SK-N-SH (cell line): ENCODE results near the gene RAB38. TPM values are rescaled to one million over a fixed set of nuclear protein-coding genes. Genes with fewer than 3 reads are reported as not detected.

ENCODE experiments used
- CTCF ChIA-PET: fragments of 300-600, 350-600 bp; formaldehyde crosslinking; extraction: SDS; loops from one replicate; lab custom pipeline; 2021; lab: Yijun Ruan, JAX
- POLR2A ChIA-PET: fragments of 350-600 bp; sonication (Branson Sonifier 250); formaldehyde crosslinking; extraction: SDS; loops from one replicate; lab custom pipeline; 2020; ENCODE audit warnings: antibody characterized with exemption, inconsistent platforms; lab: Yijun Ruan, JAX
- DNase-seq: peaks from one replicate; pipeline ENCODE4 v3.0.0; 2012
- H2AFZ ChIP-seq: fragments of 200-600 bp; sonication (generic); 2 replicates; pipeline ENCODE4 v1.8.1; 2016; ENCODE audit warnings: antibody characterized with exemption, mild to moderate bottlenecking, low read depth
- H3F3A ChIP-seq: fragments of 200-600 bp; sonication (generic); replicated peaks from 2 replicates; pipeline ENCODE3; 2016; ENCODE audit warnings: antibody characterized with exemption, mild to moderate bottlenecking; ENCODE audit not compliant: insufficient read depth
- H3K27ac ChIP-seq, 2 experiments: fragments of 200-500 bp in 1 of 2; fragments of 200-600 bp in 1 of 2; sonication (Bioruptor generic) in 1 of 2; sonication (generic), shearing (Covaris generic) in 1 of 2; 2 replicates each; pipeline versions ENCODE4 v1.5.1 to v1.6.1; 2014 to 2016; ENCODE audit warnings: low read depth in 2 of 2, inconsistent platforms in 1 of 2, low read length in 1 of 2, mild to moderate bottlenecking in 1 of 2, mixed read lengths in 1 of 2
- H3K27me3 ChIP-seq: fragments of 200-600 bp; sonication (generic), shearing (Covaris generic); 2 replicates; pipeline ENCODE4 v1.6.1; 2016; ENCODE audit warnings: mixed run types; ENCODE audit not compliant: insufficient read depth
- H3K36me3 ChIP-seq, 2 experiments: fragments of 200-500 bp in 1 of 2; fragments of 200-600 bp in 1 of 2; sonication (Bioruptor generic) in 1 of 2; sonication (generic) in 1 of 2; replicated peaks in 1 of 2; 2 replicates each; pipeline versions ENCODE3 to v1.5.1; 2014 to 2016; ENCODE audit warnings: low read length in 1 of 2, mild to moderate bottlenecking in 1 of 2; ENCODE audit not compliant: insufficient read depth in 2 of 2, control insufficient read depth in 1 of 2
- H3K4me1 ChIP-seq, 2 experiments: fragments of 200-500 bp in 1 of 2; fragments of 200-600 bp in 1 of 2; sonication (Bioruptor generic) in 1 of 2; sonication (generic), shearing (Covaris generic) in 1 of 2; 2 replicates each; pipeline versions ENCODE4 v1.5.1 to v1.6.1; 2014 to 2016; ENCODE audit warnings: low read depth in 1 of 2, low read length in 1 of 2, mixed run types in 1 of 2; ENCODE audit not compliant: insufficient read depth in 2 of 2, control insufficient read depth in 1 of 2
- H3K4me2 ChIP-seq: fragments of 200-600 bp; sonication (generic), shearing (Covaris generic); 2 replicates; pipeline ENCODE4 v1.6.1; 2017; ENCODE audit warnings: mixed run types
- H3K4me3 ChIP-seq, 2 experiments: fragments of 200-500 bp in 1 of 2; fragments of 200-600 bp in 1 of 2; sonication (Bioruptor generic) in 1 of 2; sonication (generic), shearing (Covaris generic) in 1 of 2; 2 replicates each; pipeline versions ENCODE4 v1.5.1 to v1.8.1; 2014 to 2016; ENCODE audit warnings: low read depth in 2 of 2, inconsistent platforms in 1 of 2, low read length in 1 of 2, mild to moderate bottlenecking in 1 of 2, mixed read lengths in 1 of 2, moderate library complexity in 1 of 2
- H3K79me2 ChIP-seq: fragments of 200-600 bp; sonication (generic); 2 replicates; pipeline ENCODE4 v1.8.1; 2017; ENCODE audit warnings: mild to moderate bottlenecking; ENCODE audit not compliant: insufficient read depth
- H3K9ac ChIP-seq: fragments of 200-600 bp; sonication (generic); 2 replicates; pipeline ENCODE4 v1.6.1; 2017; ENCODE audit warnings: mixed run types
- H3K9me2 ChIP-seq: fragments of 200-600 bp; sonication (generic); 2 replicates; pipeline ENCODE4 v1.6.1; 2017; ENCODE audit warnings: mixed run types
- H3K9me3 ChIP-seq: fragments of 200-600 bp; sonication (generic); 2 replicates; pipeline ENCODE4 v1.6.1; 2017; ENCODE audit warnings: mixed run types, mild to moderate bottlenecking, moderate library complexity
- H4K20me1 ChIP-seq: fragments of 200-600 bp; sonication (generic); 2 replicates; pipeline ENCODE4 v1.6.1; 2017; ENCODE audit warnings: mild to moderate bottlenecking, mixed run types; ENCODE audit not compliant: insufficient read depth
- FOXJ3 ChIP-seq: sonication (generic); formaldehyde crosslinking; IDR thresholded peaks from 2 replicates; pipeline ENCODE4 v1.5.1; 2020; ENCODE audit warnings: mild to moderate bottlenecking, missing genetic modification reagents
- FOXM1 ChIP-seq: IDR thresholded peaks from 2 replicates; pipeline ENCODE4 v1.4.0; 2012; ENCODE audit warnings: low read depth, mild to moderate bottlenecking
- GATA2 ChIP-seq: sonication (generic); formaldehyde crosslinking; IDR thresholded peaks from 2 replicates; pipeline ENCODE4 v1.5.0; 2020; ENCODE audit warnings: mild to moderate bottlenecking, missing genetic modification reagents
- MEF2A ChIP-seq: IDR thresholded peaks from 2 replicates; pipeline ENCODE4 v1.4.0; 2012; ENCODE audit warnings: low read depth, borderline replicate concordance
- NFIC ChIP-seq: IDR thresholded peaks from 2 replicates; pipeline ENCODE4 v1.4.0; 2012; ENCODE audit warnings: borderline replicate concordance
- NRF1 ChIP-seq: IDR thresholded peaks from 2 replicates; pipeline ENCODE4 v1.6.1; 2012; ENCODE audit warnings: low read depth, mild to moderate bottlenecking, low read length
- POLR2AphosphoS5 ChIP-seq: IDR thresholded peaks from 2 replicates; pipeline ENCODE4 v1.6.1; 2012; ENCODE audit warnings: low read depth, low read length
- RXRA ChIP-seq: IDR thresholded peaks from 2 replicates; pipeline ENCODE4 v1.4.0; 2012; ENCODE audit warnings: low read depth, mild to moderate bottlenecking, borderline replicate concordance
- TEAD4 ChIP-seq: IDR thresholded peaks from 2 replicates; pipeline ENCODE4 v1.4.0; 2012; ENCODE audit warnings: mild to moderate bottlenecking, borderline replicate concordance; ENCODE audit not compliant: insufficient read depth
- WGBS: methylation state at CpG from one replicate; pipeline ENCODE4 v1.1.6; 2017; ENCODE audit warnings: low lambda C conversion rate; 5-methylcytosine and 5-hydroxymethylcytosine counted together
- polyA plus RNA-seq, 3 experiments: library from polyadenylated mRNA; depleted of rRNA; stranded (reverse); fragments of >200 nt; gene quantifications; 2 replicates each; pipeline ENCODE4 v1.2.3, GENCODE V29; 2012
- small RNA-seq, 7 experiments: library from RNA; depleted of rRNA; stranded (forward); fragments of <200 nt; gene quantifications; one replicate each; pipeline ENCODE3, GENCODE V24; 2012
- TF ChIP-seq, protein P1 (sequence below): IDR thresholded peaks from 2 replicates; pipeline ENCODE4 v1.4.0; 2012; ENCODE audit warnings: low read depth, borderline replicate concordance
- TF ChIP-seq, protein P2 (sequence below): fragments of 200-600 bp; sonication (generic); IDR thresholded peaks from 2 replicates; pipeline ENCODE4 v1.6.1; 2017; ENCODE audit warnings: antibody characterized with exemption, mild to moderate bottlenecking, moderate library complexity

The RAB38 gene
- polyA plus RNA-seq, 1 of the 3 experiments (the other 2 are of a cell fraction) = 0.66 TPM

DNA sequence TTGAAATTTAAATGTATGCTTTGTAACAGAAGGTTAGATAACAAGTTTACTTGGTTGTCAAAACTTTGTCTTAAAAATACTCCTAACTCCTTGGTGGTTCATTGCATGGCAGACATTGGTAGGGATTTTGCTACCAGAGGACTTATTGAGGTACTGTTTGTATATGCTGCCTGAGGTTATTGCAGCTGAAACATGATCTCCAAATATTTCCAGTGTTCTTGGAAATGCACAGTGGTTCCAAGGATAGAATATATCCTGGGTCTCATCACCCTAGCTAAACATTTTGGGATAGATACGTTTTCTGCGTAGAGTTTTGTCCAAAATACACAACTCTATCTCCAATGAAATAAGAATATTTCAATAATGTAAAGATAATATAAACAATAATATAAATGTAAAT lies 109.2 kb downstream of the RAB38 start (continued):
- TF ChIP-seq, protein P1, sequence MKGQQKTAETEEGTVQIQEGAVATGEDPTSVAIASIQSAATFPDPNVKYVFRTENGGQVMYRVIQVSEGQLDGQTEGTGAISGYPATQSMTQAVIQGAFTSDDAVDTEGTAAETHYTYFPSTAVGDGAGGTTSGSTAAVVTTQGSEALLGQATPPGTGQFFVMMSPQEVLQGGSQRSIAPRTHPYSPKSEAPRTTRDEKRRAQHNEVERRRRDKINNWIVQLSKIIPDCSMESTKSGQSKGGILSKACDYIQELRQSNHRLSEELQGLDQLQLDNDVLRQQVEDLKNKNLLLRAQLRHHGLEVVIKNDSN = no peak
- TF ChIP-seq POLR2AphosphoS5 (no peak), TEAD4 (no peak), NFIC (no peak), MEF2A (no peak), RXRA (no peak), GATA2 (no peak), FOXJ3 (no peak)
- TF ChIP-seq, all 33 proteins: peak for 0

DNA sequence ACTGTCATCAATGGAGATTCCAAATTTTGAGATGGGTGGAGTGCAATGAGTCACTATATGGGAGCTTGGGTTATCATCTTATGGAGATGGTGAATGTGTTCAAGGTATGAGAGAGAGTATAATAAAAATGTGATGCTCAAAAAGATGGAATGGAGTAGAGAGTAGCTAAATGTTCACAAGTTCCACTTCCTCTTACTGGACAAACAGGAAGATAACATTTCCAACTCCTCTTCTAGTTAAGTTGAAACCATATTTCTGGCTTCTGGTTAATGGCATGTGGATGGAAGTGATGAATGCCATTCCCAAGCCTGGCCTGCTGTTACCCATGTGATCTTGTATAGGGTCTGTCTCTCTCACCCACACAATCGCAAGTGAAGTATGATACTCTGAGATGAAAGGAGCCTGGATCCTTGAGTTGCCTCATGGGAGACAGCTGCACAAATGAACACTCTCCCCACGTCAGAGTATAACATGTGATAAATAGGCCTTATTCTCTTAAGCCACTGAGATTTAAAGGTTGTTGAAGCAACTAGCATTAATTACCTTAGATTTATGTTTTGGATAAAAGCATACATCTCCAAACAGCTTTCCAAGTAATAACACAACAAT lies 111.0 kb downstream of the RAB38 start:
- Histone ChIP-seq H3K9me3 (no peaks in the 10 kb centered on the region), H3K9ac (no peak overlapping the region), H3K4me3 (no peak overlapping the region), H4K20me1 (no peaks in the 10 kb centered on the region), H3K9me2 (no peaks in the 10 kb centered on the region), H3K4me2 (no peak overlapping the region), H3K36me3 (no peaks in the 10 kb centered on the region), H3K4me1 (no peaks in the 10 kb centered on the region), H3K79me2 (no peaks in the 10 kb centered on the region), H3K27ac (no peak overlapping the region), H3K27me3 (peaks cover 6% of the 10 kb centered on the region; the same call in 1 of the 2 replicates), H2AFZ (no peak overlapping the region), H3F3A (no peaks in the 10 kb centered on the region)
- 37% methylated on average over 2 of the region's 2 CpGs for WGBS
- ChIA-PET POLR2A (no interaction called here), CTCF (no interaction called here)
- TF ChIP-seq NRF1 (no peak), MEF2A (no peak), FOXM1 (no peak)
- TF ChIP-seq, protein P2, sequence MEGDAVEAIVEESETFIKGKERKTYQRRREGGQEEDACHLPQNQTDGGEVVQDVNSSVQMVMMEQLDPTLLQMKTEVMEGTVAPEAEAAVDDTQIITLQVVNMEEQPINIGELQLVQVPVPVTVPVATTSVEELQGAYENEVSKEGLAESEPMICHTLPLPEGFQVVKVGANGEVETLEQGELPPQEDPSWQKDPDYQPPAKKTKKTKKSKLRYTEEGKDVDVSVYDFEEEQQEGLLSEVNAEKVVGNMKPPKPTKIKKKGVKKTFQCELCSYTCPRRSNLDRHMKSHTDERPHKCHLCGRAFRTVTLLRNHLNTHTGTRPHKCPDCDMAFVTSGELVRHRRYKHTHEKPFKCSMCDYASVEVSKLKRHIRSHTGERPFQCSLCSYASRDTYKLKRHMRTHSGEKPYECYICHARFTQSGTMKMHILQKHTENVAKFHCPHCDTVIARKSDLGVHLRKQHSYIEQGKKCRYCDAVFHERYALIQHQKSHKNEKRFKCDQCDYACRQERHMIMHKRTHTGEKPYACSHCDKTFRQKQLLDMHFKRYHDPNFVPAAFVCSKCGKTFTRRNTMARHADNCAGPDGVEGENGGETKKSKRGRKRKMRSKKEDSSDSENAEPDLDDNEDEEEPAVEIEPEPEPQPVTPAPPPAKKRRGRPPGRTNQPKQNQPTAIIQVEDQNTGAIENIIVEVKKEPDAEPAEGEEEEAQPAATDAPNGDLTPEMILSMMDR = no peak
- no peak for DNase-seq

Small RNA genes within 50 kb of the gene (small RNA-seq; reads per million reads assigned to genes)
- 0 reads per million in 7 experiments for gene MIR3166
- gene RF00019 = 0 reads per million in 7 experiments

Other genes starting within 250 kb of the RAB38 start
- gene CTSC, start 162.3 kb upstream of the RAB38 start, polyA plus RNA-seq (2012; rRNA removed) = 101 and 104 TPM in 2 replicates